ENCODE measurements around the gene CRACR2B.

Gene CRACR2B

GRCh38 chr11:856397-856796 is 28.7 kb downstream of the CRACR2B start:
- no peak overlapping the region for H3K27ac ChIP-seq (ENCODE audit: low read depth, low read length)

DNA sequence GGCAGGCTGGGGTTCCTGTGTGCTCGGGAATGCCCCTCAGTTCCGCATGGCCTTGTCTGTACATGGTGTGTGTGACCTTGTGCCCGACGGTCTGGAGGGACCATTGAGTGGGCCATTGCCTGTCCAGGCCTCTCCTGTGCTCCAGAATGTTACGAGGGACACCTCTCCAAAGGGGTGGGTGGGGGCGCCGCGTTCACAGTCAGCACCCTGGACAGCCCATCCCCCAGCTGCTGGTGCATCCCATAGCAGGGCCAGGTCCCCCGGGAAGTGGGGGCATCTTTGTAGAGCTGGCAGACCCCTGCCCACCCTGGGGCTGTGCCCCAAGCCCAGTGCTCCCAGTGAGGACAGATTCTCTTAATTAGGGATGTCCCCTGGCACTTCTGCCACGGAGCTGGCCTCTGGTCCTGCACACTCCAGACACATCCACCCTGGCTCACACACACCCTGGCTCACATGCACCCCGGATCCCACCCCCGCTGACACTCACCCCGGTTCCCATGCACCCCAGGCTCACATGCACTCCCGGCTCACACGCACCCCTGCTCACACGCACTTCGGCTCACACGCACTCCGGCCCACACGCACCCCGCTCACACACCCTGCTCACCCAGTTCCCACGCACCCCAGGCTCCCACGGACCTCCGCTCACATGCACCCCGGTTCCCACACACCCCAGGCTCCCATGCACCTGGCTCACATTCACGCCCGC is 30.5 kb downstream of the CRACR2B start:
- Histone ChIP-seq H3K9me2 (replicated peaks; ENCODE audit: control insufficient read depth, low read length) (no peaks in the 10 kb centered on the region), H3K9me3 (ENCODE audit: control insufficient read depth, insufficient read depth, low read length) (no peaks in the 10 kb centered on the region), H3K79me2 (ENCODE audit: control insufficient read depth, low read length) (no peaks in the 10 kb centered on the region), H3K36me3 (ENCODE audit: control insufficient read depth, low read length) (no peaks in the 10 kb centered on the region), H3F3A (ENCODE audit: control insufficient read depth, insufficient read depth) (no peaks in the 10 kb centered on the region), H4K20me1 (ENCODE audit: control insufficient read depth, insufficient read depth, low read depth, low read length) (no peaks in the 10 kb centered on the region), H3K4me1 (ENCODE audit: control insufficient read depth, low read length) (no peaks in the 10 kb centered on the region), H3K27me3 (ENCODE audit: control insufficient read depth, low read length) (no peaks in the 10 kb centered on the region), H3K27ac (ENCODE audit: low read depth, low read length) (no peak overlapping the region), H3K4me2 (ENCODE audit: low read length) (no peak overlapping the region), H3K4me3 (ENCODE audit: low read length) (no peak overlapping the region)
- TF ChIP-seq, protein P1, sequence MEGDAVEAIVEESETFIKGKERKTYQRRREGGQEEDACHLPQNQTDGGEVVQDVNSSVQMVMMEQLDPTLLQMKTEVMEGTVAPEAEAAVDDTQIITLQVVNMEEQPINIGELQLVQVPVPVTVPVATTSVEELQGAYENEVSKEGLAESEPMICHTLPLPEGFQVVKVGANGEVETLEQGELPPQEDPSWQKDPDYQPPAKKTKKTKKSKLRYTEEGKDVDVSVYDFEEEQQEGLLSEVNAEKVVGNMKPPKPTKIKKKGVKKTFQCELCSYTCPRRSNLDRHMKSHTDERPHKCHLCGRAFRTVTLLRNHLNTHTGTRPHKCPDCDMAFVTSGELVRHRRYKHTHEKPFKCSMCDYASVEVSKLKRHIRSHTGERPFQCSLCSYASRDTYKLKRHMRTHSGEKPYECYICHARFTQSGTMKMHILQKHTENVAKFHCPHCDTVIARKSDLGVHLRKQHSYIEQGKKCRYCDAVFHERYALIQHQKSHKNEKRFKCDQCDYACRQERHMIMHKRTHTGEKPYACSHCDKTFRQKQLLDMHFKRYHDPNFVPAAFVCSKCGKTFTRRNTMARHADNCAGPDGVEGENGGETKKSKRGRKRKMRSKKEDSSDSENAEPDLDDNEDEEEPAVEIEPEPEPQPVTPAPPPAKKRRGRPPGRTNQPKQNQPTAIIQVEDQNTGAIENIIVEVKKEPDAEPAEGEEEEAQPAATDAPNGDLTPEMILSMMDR (IDR thresholded peaks at IDR 0.05; ENCODE audit: low read depth, low read length, poor library complexity, severe bottlenecking) = no peak
- no peak for TF ChIP-seq EZH2phosphoT487 (IDR thresholded peaks at IDR 0.05; ENCODE audit: borderline replicate concordance, low read length)

More at GRCh38 chr11:856397-856796, 28.7 kb downstream of the CRACR2B start:
- no peak for TF ChIP-seq EZH2phosphoT487 (IDR thresholded peaks at IDR 0.05; ENCODE audit: borderline replicate concordance, low read length)
- H3F3A ChIP-seq (ENCODE audit: control insufficient read depth, insufficient read depth) = no peaks in the 10 kb centered on the region
- no peaks in the 10 kb centered on the region for H4K20me1 ChIP-seq (ENCODE audit: control insufficient read depth, insufficient read depth, low read depth, low read length)
- no peak overlapping the region for H3K4me2 ChIP-seq (ENCODE audit: low read length)
- H3K4me3 ChIP-seq (ENCODE audit: low read length) = no peak overlapping the region
- H3K27me3 ChIP-seq (ENCODE audit: control insufficient read depth, low read length) = no peaks in the 10 kb centered on the region
- H3K9me3 ChIP-seq (ENCODE audit: control insufficient read depth, insufficient read depth, low read length) = no peaks in the 10 kb centered on the region
- no peaks in the 10 kb centered on the region for H3K4me1 ChIP-seq (ENCODE audit: control insufficient read depth, low read length)
- H3K79me2 ChIP-seq (ENCODE audit: control insufficient read depth, low read length) = no peaks in the 10 kb centered on the region
- H3K9me2 ChIP-seq (replicated peaks; ENCODE audit: control insufficient read depth, low read length) = no peaks in the 10 kb centered on the region
- no peaks in the 10 kb centered on the region for H3K36me3 ChIP-seq (ENCODE audit: control insufficient read depth, low read length)

DNA sequence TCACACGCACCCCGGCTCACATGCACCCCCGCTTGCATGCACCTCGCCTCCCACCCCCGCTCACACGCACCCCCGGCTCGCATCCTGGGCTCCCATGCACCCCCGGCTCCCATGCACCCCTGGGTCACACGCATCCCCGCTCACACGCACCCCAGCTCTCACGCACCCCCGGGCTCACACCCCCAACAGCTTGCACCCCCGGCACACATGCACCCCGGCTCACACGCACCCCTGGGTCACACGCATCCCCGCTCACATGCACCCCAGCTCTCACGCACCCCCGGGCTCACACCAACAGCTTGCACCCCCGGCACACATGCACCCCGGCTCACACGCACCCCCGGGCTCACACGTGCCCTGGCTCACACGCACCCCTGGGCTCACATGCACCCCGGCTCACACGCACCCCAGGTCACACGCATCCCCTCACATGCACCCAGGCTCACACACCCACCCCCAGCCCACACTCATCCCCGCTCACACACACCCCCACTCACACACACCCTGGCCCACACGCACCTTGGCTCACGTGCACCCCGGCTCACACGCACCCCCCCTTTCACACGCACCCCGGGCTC is 31.1 kb downstream of the CRACR2B start:
- no peak overlapping the region for H3K4me3 ChIP-seq (ENCODE audit: low read length)
- no peak for TF ChIP-seq EZH2phosphoT487 (IDR thresholded peaks at IDR 0.05; ENCODE audit: borderline replicate concordance, low read length)
- TF ChIP-seq, protein P1 (IDR thresholded peaks at IDR 0.05; ENCODE audit: low read depth, low read length, poor library complexity, severe bottlenecking) = no peak
- no peaks in the 10 kb centered on the region for H4K20me1 ChIP-seq (ENCODE audit: control insufficient read depth, insufficient read depth, low read depth, low read length)
- no peaks in the 10 kb centered on the region for H3K9me3 ChIP-seq (ENCODE audit: control insufficient read depth, insufficient read depth, low read length)
- H3K9me2 ChIP-seq (replicated peaks; ENCODE audit: control insufficient read depth, low read length) = no peaks in the 10 kb centered on the region
- no peaks in the 10 kb centered on the region for H3K4me1 ChIP-seq (ENCODE audit: control insufficient read depth, low read length)
- H3K36me3 ChIP-seq (ENCODE audit: control insufficient read depth, low read length) = no peaks in the 10 kb centered on the region
- H3K79me2 ChIP-seq (ENCODE audit: control insufficient read depth, low read length) = no peaks in the 10 kb centered on the region
- no peak overlapping the region for H3K27ac ChIP-seq (ENCODE audit: low read depth, low read length)
- no peak overlapping the region for H3K4me2 ChIP-seq (ENCODE audit: low read length)
- H3F3A ChIP-seq (ENCODE audit: control insufficient read depth, insufficient read depth) = no peaks in the 10 kb centered on the region
- H3K27me3 ChIP-seq (ENCODE audit: control insufficient read depth, low read length) = no peaks in the 10 kb centered on the region

Measured in DOHH2 (cell line).